Activated naive CD8-positive, alpha-beta T cell treated with anti-CD3 and anti-CD28 coated beads for 36 hours (primary cell): Measurements from ENCODE around the gene PHLDB1. TPM values are rescaled to one million over a fixed set of nuclear protein-coding genes. Genes with fewer than 3 reads are reported as not detected.
"Not testable (repeated sequence)": the region's sequence is repeated elsewhere in the genome, so short reads cannot be mapped to it uniquely, and the experiment has no call there.

Experiments
- DNase-seq: peaks from one replicate; pipeline ENCODE4 v3.0.0; 2021
- H3K27ac Mint-ChIP-seq: one replicate; pipeline ENCODE4 v1.8.0; 2022; ENCODE audit warnings: mild to moderate bottlenecking, moderate library complexity, mixed read lengths
- H3K27me3 Mint-ChIP-seq: one replicate; pipeline ENCODE4 v1.8.0; 2022; ENCODE audit warnings: mild to moderate bottlenecking, mixed read lengths
- H3K36me3 Mint-ChIP-seq: one replicate; pipeline ENCODE4 v1.8.0; 2021; ENCODE audit warnings: mild to moderate bottlenecking, mixed read lengths
- H3K4me1 Mint-ChIP-seq: one replicate; pipeline ENCODE4 v1.8.0; 2021; ENCODE audit warnings: mixed read lengths
- H3K4me3 Mint-ChIP-seq: one replicate; pipeline ENCODE4 v1.8.0; 2022; ENCODE audit warnings: mild to moderate bottlenecking, moderate library complexity, mixed read lengths
- H3K9me3 Mint-ChIP-seq: one replicate; pipeline ENCODE4 v1.8.0; 2022; ENCODE audit warnings: mixed read lengths
- total RNA-seq, 2 experiments: library from RNA; stranded (reverse); gene quantifications; one replicate each; pipeline ENCODE4 v1.2.3, GENCODE V29; 2021

The PHLDB1 gene
- total RNA-seq, 2 experiments from 2014 or later, result 2.9 to 3.0 TPM

DNA sequence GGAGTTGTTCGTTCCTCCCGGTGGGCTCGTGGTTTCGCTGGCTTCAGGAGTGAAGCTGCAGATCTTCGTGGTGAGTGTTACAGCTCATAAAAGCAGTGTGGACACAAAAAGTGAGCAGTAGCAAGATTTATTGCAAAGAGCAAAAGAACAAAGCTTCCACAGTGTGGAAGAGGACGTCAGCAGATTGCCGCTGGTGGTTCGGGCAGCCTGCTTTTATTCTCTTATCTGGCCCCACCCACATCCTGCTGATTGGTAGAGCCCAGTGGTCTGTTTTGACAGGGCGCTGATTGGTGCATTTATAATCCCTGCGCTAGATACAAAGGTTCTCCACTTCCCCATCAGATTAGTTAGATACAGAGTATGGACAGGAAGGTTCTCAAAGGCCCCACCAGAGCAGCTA lies 80.9 kb downstream of the PHLDB1 start:
- H3K27me3 Mint-ChIP-seq, H3K9me3 Mint-ChIP-seq, DNase-seq, H3K4me3 Mint-ChIP-seq, H3K36me3 Mint-ChIP-seq: not testable (repeated sequence)
- Mint-ChIP-seq H3K27ac (peak overlapping the region; percentile 2), H3K4me1 (peaks cover 34% of the 10 kb centered on the region)

DNA sequence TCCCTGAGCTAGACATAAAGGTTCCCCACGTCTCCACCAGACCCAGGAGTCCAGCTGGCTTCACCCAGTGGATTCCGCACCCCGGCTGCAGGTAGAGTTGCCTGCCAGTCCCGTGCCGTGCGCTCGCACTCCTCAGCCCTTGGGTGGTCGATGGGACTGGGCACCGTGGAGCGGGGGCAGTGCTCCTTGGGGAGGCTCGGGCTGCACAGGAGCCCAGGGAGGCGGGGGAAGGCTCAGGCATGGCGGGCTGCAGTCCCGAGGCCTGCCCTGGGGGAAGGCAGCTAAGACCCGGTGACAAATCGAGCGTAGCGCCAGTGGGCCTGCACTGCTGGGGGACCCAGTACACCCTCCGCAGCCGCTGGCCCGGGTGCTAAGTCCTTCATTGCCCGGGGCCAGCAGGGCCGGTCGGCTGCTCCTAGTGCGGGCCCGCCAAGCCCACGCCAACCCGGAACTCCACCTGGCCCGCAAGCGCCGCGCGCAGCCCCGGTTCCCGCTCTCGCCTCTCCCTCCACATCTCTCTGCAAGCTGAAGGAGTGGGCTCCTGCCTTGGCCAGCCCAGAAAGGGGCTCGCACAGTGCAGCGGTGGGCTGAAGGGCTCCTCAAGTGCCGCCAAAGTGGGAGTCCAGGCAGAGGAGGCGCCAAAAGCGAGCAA lies 81.6 kb downstream of the PHLDB1 start:
- Mint-ChIP-seq H3K27ac (no peak overlapping the region), H3K9me3 (no peaks in the 10 kb centered on the region), H3K4me1 (peaks cover 39% of the 10 kb centered on the region), H3K36me3 (no peaks in the 10 kb centered on the region), H3K27me3 (peaks cover 8% of the 10 kb centered on the region), H3K4me3 (no peak overlapping the region)
- no peak for DNase-seq

DNA sequence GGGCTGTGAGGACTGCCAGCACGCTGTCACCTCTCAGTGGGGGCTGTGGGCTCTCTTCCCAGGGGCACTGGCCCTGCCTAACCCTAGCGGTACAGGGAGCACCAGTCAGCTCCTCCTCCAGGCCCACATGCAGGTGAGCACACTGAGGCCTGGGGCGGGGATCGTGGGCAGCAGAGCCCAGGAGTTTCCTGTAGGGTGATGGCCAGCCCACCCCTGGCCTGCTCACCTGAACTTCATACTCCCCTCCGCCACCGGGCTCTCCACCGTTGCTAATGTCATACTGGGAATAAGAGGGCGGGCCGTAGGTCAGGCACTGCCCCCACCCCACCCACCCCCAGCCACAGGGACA lies 82.1 kb downstream of the PHLDB1 start:
- no peak overlapping the region for H3K27ac Mint-ChIP-seq
- peaks cover 8% of the 10 kb centered on the region for H3K27me3 Mint-ChIP-seq
- peaks cover 39% of the 10 kb centered on the region for H3K4me1 Mint-ChIP-seq
- no peaks in the 10 kb centered on the region for H3K36me3 Mint-ChIP-seq
- no peak for DNase-seq
- no peaks in the 10 kb centered on the region for H3K9me3 Mint-ChIP-seq
- H3K4me3 Mint-ChIP-seq, result no peak overlapping the region

DNA sequence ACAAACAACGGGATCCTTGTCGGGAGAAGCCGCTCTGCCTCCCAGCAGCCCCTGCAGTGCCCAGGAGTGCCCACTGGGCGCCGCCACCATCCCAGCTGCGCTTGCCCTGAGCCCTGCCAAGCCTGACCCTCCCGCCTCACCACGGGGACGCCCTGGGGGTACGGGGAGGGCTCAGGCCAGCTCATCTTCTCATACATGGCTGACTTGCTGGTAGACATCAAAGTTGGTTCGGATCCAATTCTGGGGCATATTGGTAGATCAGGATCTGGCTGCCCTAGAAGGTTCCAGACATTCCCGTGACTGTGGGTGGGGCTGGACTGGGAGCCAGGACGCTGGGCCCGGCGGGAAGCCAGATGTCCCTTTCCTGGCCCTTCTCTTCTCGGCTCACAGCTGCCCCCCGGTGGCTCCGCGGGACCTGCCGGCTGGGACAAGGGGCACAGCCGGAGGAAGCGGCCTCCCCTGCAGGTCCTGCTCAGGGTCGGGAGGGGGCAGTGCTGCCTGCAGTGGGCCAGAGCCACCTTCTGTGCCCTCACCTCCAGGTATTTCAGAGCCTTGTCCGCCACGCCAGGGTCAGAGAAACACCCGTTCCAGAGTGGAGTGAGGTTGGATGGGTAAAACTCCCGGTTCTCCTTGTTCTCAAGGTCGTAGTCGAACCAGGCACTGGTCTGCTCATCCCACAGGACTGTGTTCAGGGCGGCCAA lies 82.6 kb downstream of the PHLDB1 start:
- Mint-ChIP-seq H3K36me3 (no peaks in the 10 kb centered on the region), H3K4me3 (peak overlapping the region; percentile 72), H3K9me3 (no peaks in the 10 kb centered on the region), H3K4me1 (peaks cover 44% of the 10 kb centered on the region), H3K27ac (peak overlapping the region; percentile 65), H3K27me3 (peaks cover 8% of the 10 kb centered on the region)
- DNase-seq, result peak; percentile 87

DNA sequence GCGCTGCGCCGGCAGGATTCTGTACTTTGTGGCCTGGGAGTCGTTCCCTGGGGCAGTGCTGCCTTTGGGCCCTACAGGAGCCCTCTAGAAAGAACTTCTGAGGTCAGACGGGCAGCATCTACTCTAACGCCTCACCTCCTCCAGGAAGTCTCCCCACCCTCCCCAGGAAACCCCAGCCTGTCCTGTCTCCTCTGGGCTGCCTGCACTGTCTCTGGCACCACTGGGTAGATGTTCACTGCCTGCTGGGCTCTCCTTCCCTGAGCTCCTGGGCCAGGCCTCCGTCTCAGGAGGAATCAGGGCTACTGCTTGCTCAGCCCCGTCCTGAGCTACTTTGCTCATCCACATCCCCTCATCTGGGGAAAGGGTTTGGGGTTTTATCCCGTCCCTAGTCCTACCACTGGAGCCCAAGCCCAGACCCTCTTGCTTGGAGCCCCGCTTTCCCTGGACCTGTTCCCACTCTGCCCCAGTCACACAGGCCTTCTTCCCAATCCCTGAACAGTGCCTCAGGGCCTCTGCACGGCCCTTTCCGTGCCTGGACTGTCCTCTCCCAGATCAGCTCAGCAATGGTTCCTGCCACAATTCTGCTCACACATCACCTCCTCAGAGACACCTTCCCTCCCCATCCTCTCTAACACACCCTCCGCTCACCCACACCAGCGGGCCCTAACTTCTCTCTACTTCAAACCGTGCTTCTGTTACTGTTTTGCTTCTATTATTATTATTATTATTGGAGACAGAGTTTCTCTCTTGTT lies 83.3 kb downstream of the PHLDB1 start:
- no peak for DNase-seq
- Mint-ChIP-seq H3K4me1 (peaks cover 48% of the 10 kb centered on the region), H3K4me3 (no peak overlapping the region)

DNA sequence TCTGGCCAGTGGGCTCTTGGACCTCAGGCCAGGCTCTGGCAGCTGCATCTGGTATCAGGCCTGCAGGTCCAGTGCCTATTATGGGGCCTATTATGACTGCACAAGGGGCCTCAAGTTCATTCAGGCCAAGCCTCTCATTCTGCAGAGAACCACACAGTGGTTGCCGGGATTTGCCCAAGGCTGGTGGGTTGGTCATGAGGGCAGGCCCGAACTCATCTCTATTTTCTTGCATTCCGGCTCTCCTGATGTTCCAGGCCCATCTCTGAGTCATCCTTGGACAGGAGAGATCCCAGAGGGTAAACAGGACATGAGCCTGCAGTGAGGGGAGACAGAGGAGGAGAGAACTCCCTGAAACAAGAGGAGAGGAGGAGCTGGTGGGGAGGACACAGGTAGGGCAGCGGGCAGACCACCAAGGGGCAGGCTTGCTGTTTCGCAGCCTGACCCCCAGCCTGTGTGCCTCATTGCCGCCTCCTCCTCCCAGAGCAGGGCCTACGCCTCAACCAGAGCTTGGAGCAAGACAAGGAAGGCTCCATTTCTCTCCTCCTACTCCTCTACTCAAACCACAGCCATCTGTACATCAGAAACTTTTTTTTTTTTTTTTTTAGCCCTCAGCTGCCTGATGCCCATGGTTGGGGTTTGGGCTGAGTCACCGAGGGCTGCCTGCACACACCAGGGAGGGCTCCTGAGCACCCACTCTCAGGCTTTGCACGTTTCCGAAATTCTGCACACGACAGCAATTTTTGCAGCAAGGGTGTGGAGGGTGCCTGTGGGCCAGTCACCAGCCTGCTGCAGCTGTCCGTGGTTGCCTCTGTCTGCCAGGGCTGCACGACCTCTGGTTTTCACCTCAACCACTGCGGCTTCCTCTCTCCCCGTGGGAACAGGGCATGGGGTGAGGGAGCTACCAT lies 84.8 kb downstream of the PHLDB1 start:
- H3K4me3 Mint-ChIP-seq, result peak overlapping the region; percentile 14
- H3K27me3 Mint-ChIP-seq, result peaks cover 8% of the 10 kb centered on the region
- H3K4me1 Mint-ChIP-seq, result peaks cover 58% of the 10 kb centered on the region
- DNase-seq, result peak; percentile 72
- no peaks in the 10 kb centered on the region for H3K9me3 Mint-ChIP-seq
- no peaks in the 10 kb centered on the region for H3K36me3 Mint-ChIP-seq
- H3K27ac Mint-ChIP-seq, result peak overlapping the region; percentile 8

More for the DNA sequence above, 83.3 kb downstream of the PHLDB1 start:
- Mint-ChIP-seq H3K9me3 (no peaks in the 10 kb centered on the region), H3K27me3 (peaks cover 8% of the 10 kb centered on the region), H3K27ac (no peak overlapping the region), H3K36me3 (no peaks in the 10 kb centered on the region)

DNA sequence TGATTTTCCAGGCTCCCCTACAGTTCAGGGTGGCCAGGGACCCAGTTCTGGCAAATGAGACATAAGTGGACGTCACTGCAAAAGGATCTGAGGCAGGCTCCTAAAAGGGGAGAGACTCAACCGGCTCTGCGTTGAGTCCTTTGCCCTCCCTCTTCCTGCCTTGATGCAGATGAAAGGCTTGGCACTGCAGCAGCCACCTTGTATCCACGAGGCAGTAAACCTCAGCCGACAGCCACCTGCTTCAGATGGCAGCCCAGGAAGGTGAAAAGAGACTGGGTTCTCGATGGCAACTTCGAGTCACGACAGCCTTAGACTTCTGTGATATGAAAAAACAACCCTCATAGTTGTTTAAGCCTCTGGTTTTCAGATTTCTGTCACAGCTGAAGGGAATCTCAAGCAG lies 86.8 kb downstream of the PHLDB1 start:
- no peak overlapping the region for H3K4me3 Mint-ChIP-seq
- no peak for DNase-seq
- H3K27ac Mint-ChIP-seq, result no peak overlapping the region
- H3K9me3 Mint-ChIP-seq, result no peaks in the 10 kb centered on the region
- H3K27me3 Mint-ChIP-seq, result peaks cover 8% of the 10 kb centered on the region
- H3K4me1 Mint-ChIP-seq, result peaks cover 62% of the 10 kb centered on the region
- H3K36me3 Mint-ChIP-seq, result no peaks in the 10 kb centered on the region

DNA sequence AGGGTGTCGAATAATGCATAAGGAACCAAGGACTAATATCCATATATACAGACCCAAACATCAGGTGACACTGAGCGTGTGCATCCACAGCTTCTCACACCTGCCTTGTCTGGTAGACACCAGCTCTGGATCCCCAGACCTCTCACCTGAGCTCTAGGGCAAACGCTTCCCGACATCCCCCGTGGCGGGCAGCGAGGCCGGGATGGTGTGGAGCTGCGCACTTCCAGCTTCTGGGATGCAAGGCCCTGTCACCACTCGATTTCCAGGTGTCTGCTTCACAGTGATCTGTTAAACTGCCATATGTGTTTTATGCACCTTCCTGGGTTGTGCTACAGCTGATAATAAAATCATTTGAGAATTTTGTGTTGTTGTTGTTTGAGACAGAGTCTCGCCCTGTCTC lies 87.4 kb downstream of the PHLDB1 start:
- peaks cover 5% of the 10 kb centered on the region for H3K9me3 Mint-ChIP-seq
- H3K27ac Mint-ChIP-seq, result no peak overlapping the region
- H3K4me1 Mint-ChIP-seq, result peaks cover 67% of the 10 kb centered on the region
- no peak overlapping the region for H3K4me3 Mint-ChIP-seq
- peaks cover 8% of the 10 kb centered on the region for H3K27me3 Mint-ChIP-seq
- DNase-seq, result no peak
- H3K36me3 Mint-ChIP-seq, result peaks cover 2% of the 10 kb centered on the region

DNA sequence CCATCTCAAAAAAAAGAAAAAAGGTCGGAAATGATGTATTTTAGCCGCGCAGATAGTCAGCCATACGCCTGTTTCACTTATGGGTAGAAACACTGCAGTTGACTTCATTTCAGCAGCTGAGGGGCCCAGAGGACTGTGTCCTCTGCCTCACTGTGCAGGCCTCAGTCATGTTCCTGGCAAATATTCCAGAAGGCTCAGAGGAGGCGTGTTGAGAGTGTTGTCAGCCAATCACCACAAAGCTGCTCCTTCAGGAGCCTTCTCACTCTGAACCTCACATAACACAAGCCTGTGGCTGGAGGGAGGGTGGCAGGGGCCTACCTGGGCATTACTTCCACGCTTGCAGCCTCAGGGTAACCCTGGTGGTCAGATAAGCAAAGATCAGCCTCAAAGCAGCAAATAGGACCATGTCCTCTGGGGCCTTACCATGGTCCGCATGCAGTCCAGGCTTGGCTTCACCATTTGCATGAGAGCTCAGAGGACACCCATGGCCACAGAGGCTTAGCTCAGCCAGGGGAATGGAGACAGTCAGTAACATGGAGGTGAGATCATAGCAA lies 89.3 kb downstream of the PHLDB1 start:
- Mint-ChIP-seq H3K27ac (peak overlapping the region; percentile 69), H3K4me1 (peaks cover 59% of the 10 kb centered on the region), H3K9me3 (peaks cover 12% of the 10 kb centered on the region), H3K27me3 (peaks cover 8% of the 10 kb centered on the region), H3K36me3 (peaks cover 8% of the 10 kb centered on the region), H3K4me3 (no peak overlapping the region)
- DNase-seq, result no peak

DNA sequence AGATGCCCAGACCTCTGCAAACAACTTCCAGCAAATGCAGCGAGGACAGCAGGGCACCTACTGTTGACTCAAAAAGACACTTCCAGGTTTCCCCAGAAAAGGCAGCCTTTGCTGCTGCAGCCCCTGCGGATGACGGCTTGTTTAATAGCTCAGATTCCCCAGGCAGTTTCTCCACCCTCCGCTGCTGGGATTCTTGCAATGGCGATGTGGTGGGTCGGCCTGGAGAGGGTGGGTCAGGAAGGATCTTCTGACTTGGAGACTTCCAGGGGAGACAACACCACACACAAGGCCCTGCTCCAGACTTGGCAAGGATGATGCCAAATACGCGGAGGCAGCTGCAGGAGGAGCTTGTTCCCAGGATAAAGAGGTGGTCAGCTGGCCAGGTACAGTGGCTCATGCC lies 89.9 kb downstream of the PHLDB1 start:
- Mint-ChIP-seq H3K4me3 (no peak overlapping the region), H3K27me3 (peaks cover 8% of the 10 kb centered on the region), H3K27ac (no peak overlapping the region), H3K36me3 (peaks cover 8% of the 10 kb centered on the region), H3K9me3 (peaks cover 12% of the 10 kb centered on the region), H3K4me1 (peaks cover 53% of the 10 kb centered on the region)
- DNase-seq, result no peak

DNA sequence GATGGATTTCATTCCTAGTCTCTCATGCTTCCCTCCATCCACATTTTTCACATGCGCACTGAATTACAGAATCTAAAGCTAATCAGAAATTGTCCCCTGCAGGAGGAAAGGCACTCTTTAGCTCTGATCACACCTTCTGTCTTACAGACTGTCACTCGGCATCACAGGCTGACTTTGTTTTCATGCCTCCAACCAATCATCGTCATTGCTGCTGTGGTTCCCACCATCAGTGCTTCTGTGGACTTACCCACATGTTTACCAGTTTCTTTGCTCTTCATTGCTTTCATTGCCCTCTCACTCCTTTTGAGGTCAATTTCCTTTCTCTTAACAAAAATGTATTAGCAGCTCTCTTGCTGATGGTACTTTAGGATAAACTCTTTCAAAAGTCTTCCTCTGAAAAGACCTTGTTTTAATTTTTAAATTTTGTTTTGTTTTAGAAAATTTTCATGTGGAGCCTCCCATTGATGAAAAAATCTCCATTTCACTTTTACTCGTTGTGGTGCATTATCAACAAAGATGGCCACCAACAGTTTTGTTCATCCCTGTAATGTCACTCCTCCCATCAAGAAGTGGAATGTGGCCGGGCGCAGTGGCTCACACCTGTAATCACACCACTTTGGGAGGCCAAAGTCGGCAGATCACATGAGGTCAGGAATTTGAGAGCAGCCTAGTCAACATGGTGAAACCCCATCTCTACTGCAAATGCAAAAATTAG lies 92.2 kb downstream of the PHLDB1 start:
- H3K9me3 Mint-ChIP-seq, result peaks cover 12% of the 10 kb centered on the region
- H3K36me3 Mint-ChIP-seq, result peaks cover 8% of the 10 kb centered on the region
- no peak overlapping the region for H3K4me3 Mint-ChIP-seq
- H3K4me1 Mint-ChIP-seq, result peaks cover 45% of the 10 kb centered on the region
- H3K27ac Mint-ChIP-seq, result peak overlapping the region; percentile 51
- no peak for DNase-seq
- no peaks in the 10 kb centered on the region for H3K27me3 Mint-ChIP-seq

DNA sequence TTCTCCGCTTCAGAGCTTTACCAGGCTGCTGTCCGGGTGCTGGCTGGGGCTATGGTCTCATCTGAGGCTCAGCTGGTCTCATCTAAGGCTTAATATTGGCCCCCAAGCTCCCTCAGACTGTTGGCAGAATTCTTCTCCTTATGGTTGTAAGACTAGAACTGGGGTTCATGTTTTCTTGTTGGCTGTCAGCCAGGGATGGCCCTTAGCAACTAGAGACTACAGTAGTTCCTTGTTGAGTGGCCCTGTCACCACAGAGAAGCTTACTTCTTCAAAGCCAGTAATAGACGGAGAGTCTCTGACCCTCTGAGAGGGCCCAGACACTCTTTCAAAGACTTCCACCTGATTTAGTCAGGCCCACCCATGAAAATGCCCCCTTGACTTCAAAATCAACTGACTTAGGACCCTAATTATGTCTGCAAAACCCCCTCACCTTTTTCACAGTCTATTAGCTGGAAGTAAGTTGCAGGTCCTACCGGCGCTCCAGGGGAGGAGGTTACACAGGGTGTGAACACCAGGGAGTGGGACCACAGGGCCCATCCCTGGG lies 96.2 kb downstream of the PHLDB1 start:
- Mint-ChIP-seq H3K36me3 (peaks cover 8% of the 10 kb centered on the region), H3K27ac (no peak overlapping the region), H3K9me3 (peaks cover 12% of the 10 kb centered on the region), H3K27me3 (no peaks in the 10 kb centered on the region), H3K4me1 (peaks cover 39% of the 10 kb centered on the region), H3K4me3 (no peak overlapping the region)
- DNase-seq, result no peak

DNA sequence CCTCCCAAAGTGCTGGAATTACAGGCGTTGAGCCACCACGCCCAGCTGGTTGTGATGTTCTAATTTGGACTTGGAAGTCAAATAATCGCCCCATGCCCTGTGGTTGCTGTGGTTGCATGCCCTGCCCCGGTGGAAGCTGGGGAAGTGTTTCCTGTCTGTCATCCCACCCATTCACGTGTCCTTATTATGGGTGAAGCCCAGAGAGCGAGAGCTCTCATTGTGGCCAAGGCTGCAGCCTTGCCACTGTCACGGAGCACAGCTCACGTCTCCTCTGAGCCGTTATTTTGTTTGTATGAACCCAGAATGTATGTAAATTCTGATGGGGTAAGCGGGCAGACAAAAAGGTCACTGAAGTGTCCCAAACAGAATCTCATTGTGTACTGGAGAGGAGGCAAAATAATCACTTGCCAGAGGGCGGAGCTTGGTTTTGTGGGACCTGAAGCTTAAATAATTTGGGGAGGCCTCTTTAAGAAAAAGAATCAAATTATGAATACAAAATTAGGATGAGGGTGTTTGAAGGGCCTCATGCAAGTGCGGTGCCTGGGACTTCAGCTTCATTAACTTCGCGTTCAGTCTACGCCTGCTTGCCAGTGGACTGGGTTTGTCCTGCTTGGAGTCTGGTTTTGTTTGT lies 97.8 kb downstream of the PHLDB1 start:
- Mint-ChIP-seq H3K4me3 (peak overlapping the region; percentile 56), H3K27ac (peak overlapping the region; percentile 56), H3K4me1 (peaks cover 29% of the 10 kb centered on the region), H3K9me3 (peaks cover 5% of the 10 kb centered on the region), H3K36me3 (peaks cover 3% of the 10 kb centered on the region), H3K27me3 (no peaks in the 10 kb centered on the region)
- DNase-seq, result no peak
